Mesothelial cell of epicardium (in vitro differentiated cells): ENCODE data around the gene SOX5. TPM values are rescaled to one million over a fixed set of nuclear protein-coding genes. Genes with fewer than 3 reads are reported as not detected.
"Not testable (repeated sequence)": the region's sequence is repeated elsewhere in the genome, so short reads cannot be mapped to it uniquely, and the experiment has no call there.

Experiments
- DNase-seq, 2 experiments: peaks; one replicate each; pipeline ENCODE4 v3.0.0; 2021; ENCODE audit warnings: low spot score in 2 of 2; ENCODE audit not compliant: unreplicated experiment in 2 of 2
- H3K27ac Mint-ChIP-seq: 2 replicates; pipeline ENCODE4 v1.8.0; 2021; ENCODE audit warnings: mixed read lengths
- H3K27me3 Mint-ChIP-seq: 2 replicates; pipeline ENCODE4 v1.8.0; 2021; ENCODE audit warnings: low read depth, mixed read lengths
- H3K36me3 Mint-ChIP-seq: 2 replicates; pipeline ENCODE4 v1.8.0; 2021; ENCODE audit warnings: mixed read lengths
- H3K4me1 Mint-ChIP-seq: 2 replicates; pipeline ENCODE4 v1.8.0; 2021; ENCODE audit warnings: mixed read lengths
- H3K4me3 Mint-ChIP-seq: 2 replicates; pipeline ENCODE4 v1.8.0; 2021; ENCODE audit warnings: mild to moderate bottlenecking, moderate library complexity, mixed read lengths
- H3K9me3 Mint-ChIP-seq: 2 replicates; pipeline ENCODE4 v1.8.0; 2021; ENCODE audit warnings: mixed read lengths
- total RNA-seq: library from RNA; stranded (reverse); gene quantifications from 3 replicates; pipeline ENCODE4 v1.2.1, GENCODE V29; 2021
- TF ChIP-seq, protein P1 (sequence below): fragments of 200-600 bp; sonication (generic); IDR thresholded peaks from one replicate; pipeline ENCODE4 v1.5.0; 2021; ENCODE audit warnings: antibody characterized with exemption; ENCODE audit not compliant: unreplicated experiment

Gene SOX5
- total RNA-seq, 1 donor from 2014 or later: 18.4 TPM

DNA sequence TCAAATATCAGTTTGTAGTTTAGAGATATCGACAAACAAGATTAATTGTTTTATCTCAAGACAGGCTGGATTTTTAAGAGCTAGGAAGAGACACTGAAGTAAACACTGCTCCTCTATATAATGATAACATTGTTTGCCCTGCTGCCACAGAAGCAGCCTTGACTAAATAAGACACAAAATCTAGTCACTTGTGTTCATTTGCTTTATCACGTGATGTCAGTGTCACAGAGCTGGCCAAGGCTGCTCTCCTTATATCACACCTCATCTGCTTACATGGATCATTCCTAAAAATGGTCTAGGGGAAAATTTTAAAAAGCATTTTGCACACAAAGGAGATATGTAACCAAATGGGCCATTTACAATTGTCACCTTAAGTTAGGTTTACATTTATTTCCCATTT is 64.1 kb downstream of the SOX5 start:
- H3K4me3 Mint-ChIP-seq: no peak overlapping the region

DNA sequence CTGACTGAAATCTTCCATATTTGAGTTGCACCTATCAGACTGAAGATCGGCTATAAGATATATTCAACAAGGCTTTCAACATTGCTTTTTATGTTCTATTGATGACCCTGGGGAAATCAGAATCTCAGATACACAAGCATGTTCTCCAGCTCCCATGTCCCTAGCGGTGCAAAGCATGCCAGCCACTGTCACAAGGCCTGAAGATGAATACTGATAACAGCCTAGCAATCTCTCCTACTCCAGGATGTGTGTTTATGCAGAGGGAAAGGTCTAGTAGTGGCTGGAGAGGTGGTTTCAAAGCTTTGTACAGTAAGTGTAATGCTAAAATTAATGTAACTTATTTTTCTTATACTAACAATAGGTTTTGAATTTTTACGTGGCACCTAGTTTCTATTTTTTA is 64.6 kb downstream of the SOX5 start:
- Mint-ChIP-seq H3K27me3 (no peaks in the 10 kb centered on the region), H3K36me3 (no peaks in the 10 kb centered on the region), H3K27ac (no peak overlapping the region), H3K4me3 (no peak overlapping the region), H3K9me3 (no peaks in the 10 kb centered on the region), H3K4me1 (no peaks in the 10 kb centered on the region)
- TF ChIP-seq, protein P1, sequence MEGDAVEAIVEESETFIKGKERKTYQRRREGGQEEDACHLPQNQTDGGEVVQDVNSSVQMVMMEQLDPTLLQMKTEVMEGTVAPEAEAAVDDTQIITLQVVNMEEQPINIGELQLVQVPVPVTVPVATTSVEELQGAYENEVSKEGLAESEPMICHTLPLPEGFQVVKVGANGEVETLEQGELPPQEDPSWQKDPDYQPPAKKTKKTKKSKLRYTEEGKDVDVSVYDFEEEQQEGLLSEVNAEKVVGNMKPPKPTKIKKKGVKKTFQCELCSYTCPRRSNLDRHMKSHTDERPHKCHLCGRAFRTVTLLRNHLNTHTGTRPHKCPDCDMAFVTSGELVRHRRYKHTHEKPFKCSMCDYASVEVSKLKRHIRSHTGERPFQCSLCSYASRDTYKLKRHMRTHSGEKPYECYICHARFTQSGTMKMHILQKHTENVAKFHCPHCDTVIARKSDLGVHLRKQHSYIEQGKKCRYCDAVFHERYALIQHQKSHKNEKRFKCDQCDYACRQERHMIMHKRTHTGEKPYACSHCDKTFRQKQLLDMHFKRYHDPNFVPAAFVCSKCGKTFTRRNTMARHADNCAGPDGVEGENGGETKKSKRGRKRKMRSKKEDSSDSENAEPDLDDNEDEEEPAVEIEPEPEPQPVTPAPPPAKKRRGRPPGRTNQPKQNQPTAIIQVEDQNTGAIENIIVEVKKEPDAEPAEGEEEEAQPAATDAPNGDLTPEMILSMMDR: no peak
- no peak for DNase-seq

More for the DNA sequence above, 64.1 kb downstream of the SOX5 start:
- H3K4me1 Mint-ChIP-seq: no peaks in the 10 kb centered on the region
- no peak for DNase-seq
- no peaks in the 10 kb centered on the region for H3K9me3 Mint-ChIP-seq
- no peak overlapping the region for H3K27ac Mint-ChIP-seq
- no peaks in the 10 kb centered on the region for H3K27me3 Mint-ChIP-seq
- H3K36me3 Mint-ChIP-seq: no peaks in the 10 kb centered on the region
- TF ChIP-seq, protein P1: no peak

DNA sequence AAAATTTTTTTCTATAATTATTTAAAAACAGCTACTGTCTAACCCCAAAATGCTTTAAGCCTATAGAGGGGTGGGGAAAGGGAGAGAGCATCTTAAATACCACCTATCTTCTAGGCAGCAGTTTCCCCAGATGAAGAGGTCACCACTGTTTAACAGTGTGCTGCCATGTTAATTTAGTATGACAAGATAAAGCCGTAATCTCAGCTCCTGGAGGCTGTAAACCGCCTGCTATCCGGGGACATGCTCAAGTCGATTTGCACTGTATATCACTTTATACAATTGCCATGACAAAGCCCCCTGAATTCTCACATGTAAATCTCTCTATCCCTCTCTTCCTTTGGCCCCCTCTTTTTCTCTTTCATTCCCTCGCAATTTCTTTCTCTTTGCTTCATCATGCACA is 68.5 kb downstream of the SOX5 start:
- Mint-ChIP-seq H3K4me3 (no peak overlapping the region), H3K36me3 (no peaks in the 10 kb centered on the region), H3K4me1 (no peaks in the 10 kb centered on the region), H3K27ac (no peak overlapping the region), H3K27me3 (no peaks in the 10 kb centered on the region), H3K9me3 (no peaks in the 10 kb centered on the region)
- TF ChIP-seq, protein P1: no peak
- DNase-seq: no peak

DNA sequence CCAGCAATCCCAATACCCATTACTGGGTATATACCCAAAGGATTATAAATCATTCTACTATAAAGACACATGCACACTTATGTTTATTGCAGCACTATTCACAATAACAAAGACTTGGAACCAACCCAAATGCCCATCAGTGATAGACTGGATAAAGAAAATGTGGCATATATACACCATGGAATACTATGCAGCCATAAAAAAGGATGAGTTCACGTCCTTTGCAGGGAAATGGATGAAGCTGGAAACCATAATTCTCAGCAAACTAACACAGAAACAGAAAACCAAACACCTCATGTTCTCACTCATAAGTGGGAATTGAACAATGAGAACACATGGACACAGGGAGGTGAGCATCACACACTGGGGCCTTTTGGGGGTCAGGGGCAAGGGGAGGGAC is 72.9 kb downstream of the SOX5 start:
- not testable (repeated sequence) for H3K27ac Mint-ChIP-seq, DNase-seq, H3K4me1 Mint-ChIP-seq, H3K36me3 Mint-ChIP-seq, H3K27me3 Mint-ChIP-seq, H3K4me3 Mint-ChIP-seq, H3K9me3 Mint-ChIP-seq

GRCh38 chr12:23867794-23868193 is 81.7 kb downstream of the SOX5 start:
- H3K4me1 Mint-ChIP-seq: no peaks in the 10 kb centered on the region
- DNase-seq: no peak
- peaks cover 21% of the 10 kb centered on the region for H3K9me3 Mint-ChIP-seq
- H3K27me3 Mint-ChIP-seq: no peaks in the 10 kb centered on the region
- H3K4me3 Mint-ChIP-seq: no peak overlapping the region
- TF ChIP-seq, protein P1: no peak
- H3K36me3 Mint-ChIP-seq: no peaks in the 10 kb centered on the region
- no peak overlapping the region for H3K27ac Mint-ChIP-seq

- Mint-ChIP-seq H3K9me3 (peaks cover 34% of the 10 kb centered on the region), H3K27me3 (no peaks in the 10 kb centered on the region), H3K4me1 (no peaks in the 10 kb centered on the region), H3K36me3 (peaks cover 11% of the 10 kb centered on the region), H3K4me3 (no peak overlapping the region), H3K27ac (no peak overlapping the region)
- no peak for DNase-seq
- TF ChIP-seq, protein P1: no peak
Measured at GRCh38 chr12:23862701-23863100, 86.8 kb downstream of the SOX5 start.
